H1 (cell line): ENCODE measurements around the gene PDLIM4. TPM values are rescaled to one million over a fixed set of nuclear protein-coding genes. Genes with fewer than 3 reads are reported as not detected.

Experiments used
- CTBP2 ChIP-seq: IDR thresholded peaks from 2 replicates; pipeline ENCODE4 v1.7.0; 2011; ENCODE audit warnings: borderline replicate concordance, mild to moderate bottlenecking, moderate library complexity, mixed read lengths, low read length; ENCODE audit not compliant: insufficient read depth, insufficient read length
- HDAC6 ChIP-seq: IDR thresholded peaks from one replicate; pipeline ENCODE4 v1.7.1; 2012; ENCODE audit warnings: low read depth, mild to moderate bottlenecking, inconsistent platforms, low read length, moderate library complexity
- KDM1A ChIP-seq: fragments of 200-600, 300-600 bp; sonication (generic); IDR thresholded peaks from 2 replicates; pipeline ENCODE4 v1.7.1; 2016; ENCODE audit warnings: mild to moderate bottlenecking, low read length, borderline replicate concordance
- NANOG ChIP-seq: IDR thresholded peaks from 2 replicates; pipeline ENCODE4 v1.6.1; 2011; ENCODE audit warnings: low read length, low read depth, mild to moderate bottlenecking, inconsistent platforms; ENCODE audit not compliant: insufficient read depth, poor library complexity, severe bottlenecking
- SRF ChIP-seq: IDR thresholded peaks from 2 replicates; pipeline ENCODE4 v1.6.1; 2011; ENCODE audit warnings: mild to moderate bottlenecking, low read depth, low read length, moderate library complexity
- SUZ12 ChIP-seq: fragments of 200-600 bp; sonication (generic); IDR thresholded peaks from 2 replicates; pipeline ENCODE4 v1.6.1; 2012; ENCODE audit warnings: mild to moderate bottlenecking, inconsistent platforms, low read length, moderate library complexity, mixed read lengths
- polyA plus RNA-seq, 7 experiments: library from polyadenylated mRNA; depleted of rRNA in 3 of 7; stranded (reverse) in 5 of 7; unstranded in 2 of 7; fragments of >200 nt in 5 of 7; fragments of 200-250 nt in 2 of 7; gene quantifications; 1 replicate in 5 of 7; 2 replicates in 1 of 7; 4 replicates in 1 of 7; pipeline versions ENCODE4 v1.2.1 to v1.2.3, GENCODE V29; 2011 to 2013; ENCODE audit warnings: missing spikeins in 2 of 7, mixed read lengths in 2 of 7
- total RNA-seq: library from RNA; stranded (reverse); fragmentation: NEBNext Ultra II Directional; extraction: Animal tissue kit (Norgen Biotek cat#: 25700); gene quantifications from 2 replicates; pipeline ENCODE4 v1.2.1, GENCODE V29; 2021

Gene PDLIM4
- total and polyA plus RNA-seq, 2 of the 8 experiments (the other 6 are each of a cell fraction or from before 2014, with no cell fraction given) = 10.7 to 29.1 TPM

- no peak for TF ChIP-seq CTBP2
- no peak for TF ChIP-seq SRF
- TF ChIP-seq NANOG = no peak
- TF ChIP-seq KDM1A = no peak
- TF ChIP-seq SUZ12 = no peak
- no peak for TF ChIP-seq HDAC6
Measured at GRCh38 chr5:132254321-132254977, 3.0 kb upstream of the PDLIM4 start (continued).
